GM10248 (cell line): Measurements from ENCODE around the gene IZUMO1R.

Experiments used
- CTCF ChIA-PET: fragments of 300-600 bp; sonication (Branson Sonifier 250); formaldehyde crosslinking; extraction: SDS; loops from one replicate; lab custom pipeline; 2021; ENCODE audit warnings: antibody characterized with exemption; lab: Yijun Ruan, JAX
- POLR2A ChIA-PET: fragments of 350-650 bp; sonication (Branson Sonifier 250); formaldehyde crosslinking; extraction: SDS; loops from one replicate; lab custom pipeline; 2020; ENCODE audit warnings: antibody characterized with exemption; lab: Yijun Ruan, JAX
- DNase-seq: peaks from one replicate; pipeline ENCODE4 v3.0.0; 2012; ENCODE audit errors: extremely low spot score
- TF ChIP-seq, protein P1 (sequence below): IDR thresholded peaks from 2 replicates; pipeline ENCODE4 v1.5.1; 2012; ENCODE audit warnings: mild to moderate bottlenecking, low read depth; ENCODE audit errors: extremely low read depth, missing control alignments, control extremely low read depth

Gene IZUMO1R

DNA sequence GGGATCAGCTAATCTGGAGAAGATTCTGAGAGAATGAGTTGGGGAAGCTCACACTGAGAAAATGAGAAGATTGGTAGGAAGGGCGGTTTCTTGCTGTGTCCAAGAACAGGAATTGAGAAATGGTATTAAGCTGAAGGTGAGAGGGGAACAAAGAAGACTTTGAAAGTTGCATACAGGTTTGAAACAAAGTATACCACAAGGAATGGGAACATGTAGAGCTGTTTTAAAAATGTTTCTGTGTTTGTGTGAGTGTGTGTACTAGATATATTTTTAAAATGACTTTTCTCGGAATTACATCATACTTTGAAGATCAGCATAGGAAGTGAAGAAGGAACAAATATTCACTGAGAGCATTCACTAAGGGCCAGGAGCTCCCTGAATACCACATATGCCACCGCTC lies 24.4 kb upstream of the IZUMO1R start:
- TF ChIP-seq, protein P1, sequence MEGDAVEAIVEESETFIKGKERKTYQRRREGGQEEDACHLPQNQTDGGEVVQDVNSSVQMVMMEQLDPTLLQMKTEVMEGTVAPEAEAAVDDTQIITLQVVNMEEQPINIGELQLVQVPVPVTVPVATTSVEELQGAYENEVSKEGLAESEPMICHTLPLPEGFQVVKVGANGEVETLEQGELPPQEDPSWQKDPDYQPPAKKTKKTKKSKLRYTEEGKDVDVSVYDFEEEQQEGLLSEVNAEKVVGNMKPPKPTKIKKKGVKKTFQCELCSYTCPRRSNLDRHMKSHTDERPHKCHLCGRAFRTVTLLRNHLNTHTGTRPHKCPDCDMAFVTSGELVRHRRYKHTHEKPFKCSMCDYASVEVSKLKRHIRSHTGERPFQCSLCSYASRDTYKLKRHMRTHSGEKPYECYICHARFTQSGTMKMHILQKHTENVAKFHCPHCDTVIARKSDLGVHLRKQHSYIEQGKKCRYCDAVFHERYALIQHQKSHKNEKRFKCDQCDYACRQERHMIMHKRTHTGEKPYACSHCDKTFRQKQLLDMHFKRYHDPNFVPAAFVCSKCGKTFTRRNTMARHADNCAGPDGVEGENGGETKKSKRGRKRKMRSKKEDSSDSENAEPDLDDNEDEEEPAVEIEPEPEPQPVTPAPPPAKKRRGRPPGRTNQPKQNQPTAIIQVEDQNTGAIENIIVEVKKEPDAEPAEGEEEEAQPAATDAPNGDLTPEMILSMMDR = no peak
- ChIA-PET POLR2A (no interaction called here), CTCF (interaction anchor here (1.1 to 1.2 kb wide), 3 partner anchors 9 to 47 kb away, joined by 3 to 4 read pairs (median 4); no protein-coding TSS in a partner anchor)
- no peak for DNase-seq

DNA sequence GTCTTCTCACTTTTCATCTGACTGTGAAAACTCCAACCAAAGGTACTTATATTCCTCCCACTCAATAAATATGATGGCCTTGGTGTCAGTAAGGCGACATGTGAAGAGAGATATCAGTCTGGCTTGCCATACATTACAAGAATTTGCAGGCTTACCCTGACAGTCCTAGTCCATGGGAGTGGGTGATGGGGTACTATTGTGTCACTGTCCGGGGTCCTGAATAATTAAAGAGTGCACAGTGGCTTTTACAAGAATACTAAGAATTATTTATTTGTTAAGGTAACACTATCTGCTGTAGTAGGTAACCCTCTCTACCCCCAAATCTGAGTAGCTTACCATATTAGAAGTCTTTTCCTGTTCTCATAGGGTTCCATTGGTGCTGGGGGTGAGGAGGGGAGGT lies 23.1 kb upstream of the IZUMO1R start:
- POLR2A ChIA-PET = no interaction called here
- CTCF ChIA-PET = no interaction called here
- no peak for DNase-seq
- TF ChIP-seq, protein P1 = no peak

DNA sequence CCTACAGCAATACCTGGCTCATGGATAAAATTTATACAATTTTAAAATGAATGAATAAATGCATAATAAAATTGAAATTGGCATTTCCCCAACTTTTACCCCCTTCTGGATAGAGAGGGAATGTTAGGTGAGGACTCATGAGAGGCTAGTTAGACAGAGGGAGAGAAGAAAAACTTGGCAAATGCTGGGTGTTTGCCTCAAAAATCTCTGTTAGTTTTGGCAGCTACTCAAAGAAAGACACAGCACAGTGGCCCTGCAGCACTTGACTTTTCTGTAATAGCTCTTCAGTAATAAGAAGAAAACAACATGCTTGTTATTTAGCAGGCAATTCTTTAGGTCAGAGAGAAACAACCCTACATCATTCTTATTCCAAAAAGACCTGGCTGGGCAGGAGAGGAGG lies 20.7 kb upstream of the IZUMO1R start:
- TF ChIP-seq, protein P1 = no peak
- POLR2A ChIA-PET = no interaction called here
- no peak for DNase-seq
- CTCF ChIA-PET = interaction anchor here (0.8 to 2.2 kb wide), 4 partner anchors 9 to 43 kb away, joined by 4 to 8 read pairs (median 4); no protein-coding TSS in a partner anchor

DNA sequence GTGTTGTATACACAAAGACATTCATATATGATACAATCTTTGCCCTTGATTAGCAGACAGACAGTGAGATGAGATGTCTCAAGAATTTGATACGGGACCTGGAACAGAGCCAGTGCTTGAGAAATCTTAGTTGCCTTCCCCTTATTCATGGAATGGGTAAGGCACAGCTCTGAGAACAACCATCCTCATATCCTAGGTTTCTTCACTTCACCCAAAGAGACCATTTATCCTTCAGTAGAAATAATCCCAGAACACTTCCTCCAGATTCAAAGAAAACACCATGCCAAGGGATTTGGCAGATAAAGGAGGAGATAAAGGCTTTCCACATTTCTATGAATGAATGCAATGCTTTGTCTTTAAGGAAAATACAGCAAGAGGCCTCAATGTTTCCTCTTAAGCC lies 8.8 kb upstream of the IZUMO1R start:
- POLR2A ChIA-PET = no interaction called here
- CTCF ChIA-PET = no interaction called here
- TF ChIP-seq, protein P1 = no peak
- no peak for DNase-seq

DNA sequence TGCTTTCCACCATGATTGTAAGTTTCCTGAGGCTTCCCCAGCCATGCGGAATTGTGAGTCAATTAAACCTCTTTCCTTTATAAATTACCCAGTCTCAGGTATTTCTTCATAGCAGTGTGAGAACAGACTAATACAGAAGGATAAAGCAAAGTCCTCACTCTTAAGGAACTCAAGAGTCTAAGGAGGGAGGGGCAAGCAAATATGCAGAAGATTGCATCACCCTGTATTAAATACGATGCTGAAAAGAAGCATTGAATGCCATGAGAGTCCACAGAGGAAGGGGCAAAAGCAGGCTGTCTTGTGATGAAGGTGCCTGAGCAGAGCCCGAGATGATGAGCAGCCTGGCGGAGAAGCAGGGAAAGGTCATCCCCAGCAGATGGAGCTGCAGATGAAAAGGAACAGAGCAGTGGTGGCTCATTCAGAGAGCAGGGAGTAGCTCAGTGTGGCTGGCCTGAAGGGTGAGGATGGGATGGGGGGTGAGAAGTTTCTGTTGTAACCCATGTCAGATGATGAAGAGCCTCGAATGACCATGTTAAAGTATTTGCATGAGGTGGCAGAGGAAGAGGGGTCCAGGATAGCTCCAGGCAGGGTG lies 6.3 kb upstream of the IZUMO1R start:
- ChIA-PET CTCF (interaction anchor here (1.1 kb wide), 1 partner anchor 23 kb away, joined by 3 read pairs; no protein-coding TSS in a partner anchor), POLR2A (no interaction called here)
- no peak for DNase-seq
- TF ChIP-seq, protein P1 = no peak

DNA sequence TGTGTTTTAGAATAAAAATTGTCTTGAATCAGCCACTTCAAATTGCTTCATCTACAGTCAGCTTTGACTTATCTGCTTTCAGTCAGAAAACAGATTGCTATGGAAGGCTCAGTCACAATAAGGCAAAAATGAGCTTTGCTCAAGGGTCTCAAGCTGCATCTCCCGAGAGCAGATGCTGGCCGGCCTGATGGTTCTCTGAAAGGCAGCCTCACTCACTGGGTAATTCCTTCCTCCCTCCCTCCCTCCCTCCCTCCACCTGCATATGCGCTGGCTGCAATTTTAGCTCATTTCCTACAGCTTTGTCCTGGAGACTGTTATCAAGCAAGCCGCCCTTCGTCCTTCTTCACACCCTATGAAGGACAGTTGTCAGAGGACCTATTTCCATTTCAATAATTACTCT lies 1.6 kb upstream of the IZUMO1R start:
- CTCF ChIA-PET = interaction anchor here (1.1 to 1.4 kb wide), 3 partner anchors 11 to 119 kb away, joined by 3 to 5 read pairs (median 4); no protein-coding TSS in a partner anchor
- TF ChIP-seq, protein P1 = no peak
- POLR2A ChIA-PET = no interaction called here
- no peak for DNase-seq

DNA sequence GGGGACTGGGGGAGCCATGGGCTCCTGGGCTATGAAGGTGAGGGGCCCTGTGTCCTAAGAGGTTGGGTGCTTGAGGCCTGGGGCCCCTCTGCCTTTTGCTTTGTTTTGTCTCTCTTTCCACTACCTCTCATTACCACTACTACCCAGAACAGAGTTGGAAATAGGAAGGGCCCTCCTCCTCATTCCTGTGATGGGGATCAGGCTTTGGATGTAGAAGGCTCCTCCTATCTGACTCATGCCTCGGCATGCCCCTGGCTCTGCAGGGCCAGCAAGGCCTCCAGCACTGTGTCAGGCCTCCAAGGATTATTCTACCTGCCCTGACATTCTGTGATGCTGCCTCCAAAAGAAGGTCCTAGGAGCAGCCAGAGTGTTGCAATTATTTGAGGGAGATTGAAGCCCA lies 766 bp downstream of the IZUMO1R start:
- POLR2A ChIA-PET = no interaction called here
- CTCF ChIA-PET = interaction anchor here (1.2 kb wide), 1 partner anchor 21 kb away, joined by 4 read pairs; no protein-coding TSS in a partner anchor
- TF ChIP-seq, protein P1 = no peak
- no peak for DNase-seq
